HG03045 (cell line): ENCODE data around the gene KANK4.

Experiments used
- ATAC-seq: cut with Tn5 transposase; IDR thresholded peaks from one replicate; pipeline ENCODE4 v1.9.1; 2021; ENCODE audit warnings: mild to moderate bottlenecking, moderate library complexity; ENCODE audit not compliant: unreplicated experiment

Gene KANK4

GRCh38 chr1:62337706-62338631 lies 18.7 kb upstream of the KANK4 start:
- ATAC-seq, result no peak

- ATAC-seq, result no peak
Observed at GRCh38 chr1:62336995-62337705, 17.9 kb upstream of the KANK4 start.

- ATAC-seq, result no peak
Observed at GRCh38 chr1:62336638-62336994, 17.4 kb upstream of the KANK4 start.

- no peak for ATAC-seq
Observed at GRCh38 chr1:62335656-62336055, 16.4 kb upstream of the KANK4 start.

- no peak for ATAC-seq
Observed at GRCh38 chr1:62334434-62334985, 15.3 kb upstream of the KANK4 start.

- ATAC-seq, result no peak
Observed at GRCh38 chr1:62333441-62333840, 14.2 kb upstream of the KANK4 start.

GRCh38 chr1:62327360-62328055 lies 8.3 kb upstream of the KANK4 start:
- ATAC-seq, result no peak

GRCh38 chr1:62325681-62326080 lies 6.4 kb upstream of the KANK4 start:
- no peak for ATAC-seq

- no peak for ATAC-seq
Observed at GRCh38 chr1:62325081-62325480, 5.8 kb upstream of the KANK4 start.

- ATAC-seq, result no peak
Observed at GRCh38 chr1:62321446-62321845, 2.2 kb upstream of the KANK4 start.

GRCh38 chr1:62318320-62318755 lies 896 bp downstream of the KANK4 start:
- no peak for ATAC-seq

GRCh38 chr1:62317021-62317768 lies 2.0 kb downstream of the KANK4 start:
- no peak for ATAC-seq

GRCh38 chr1:62316135-62316534 lies 3.1 kb downstream of the KANK4 start:
- ATAC-seq, result no peak

- no peak for ATAC-seq
Observed at GRCh38 chr1:62315387-62315786, 3.8 kb downstream of the KANK4 start.

- no peak for ATAC-seq
Observed at GRCh38 chr1:62314454-62315350, 4.5 kb downstream of the KANK4 start.

GRCh38 chr1:62312698-62313097 lies 6.5 kb downstream of the KANK4 start:
- ATAC-seq, result no peak

GRCh38 chr1:62311473-62311943 lies 7.7 kb downstream of the KANK4 start:
- ATAC-seq, result no peak

GRCh38 chr1:62309906-62310305 lies 9.3 kb downstream of the KANK4 start:
- ATAC-seq, result no peak

- no peak for ATAC-seq
Observed at GRCh38 chr1:62308606-62309005, 10.6 kb downstream of the KANK4 start.
